H1 (cell line): ENCODE results near the gene CPM. TPM values are rescaled to one million over a fixed set of nuclear protein-coding genes. Genes with fewer than 3 reads are reported as not detected.

Experiments used
- BRCA1 ChIP-seq: IDR thresholded peaks from 2 replicates; pipeline ENCODE4 v1.6.1; 2012; ENCODE audit warnings: low read depth, low read length, improper control_type of control experiment
- CEBPB ChIP-seq: IDR thresholded peaks from 2 replicates; pipeline ENCODE4 v1.6.1; 2012; ENCODE audit warnings: low read depth, low read length
- CHD1 ChIP-seq: IDR thresholded peaks from 2 replicates; pipeline ENCODE4 v1.6.1; 2012; ENCODE audit warnings: low read depth, low read length, improper control_type of control experiment
- CHD7 ChIP-seq: fragments of 300-600 bp; sonication (generic); IDR thresholded peaks from 2 replicates; pipeline ENCODE4 v1.7.1; 2012; ENCODE audit warnings: low read length, moderate library complexity, mild to moderate bottlenecking, inconsistent platforms; ENCODE audit not compliant: insufficient replicate concordance
- CTCF ChIP-seq, 3 experiments: IDR thresholded peaks; 1 replicate in 2 of 3; 2 replicates in 1 of 3; pipeline versions ENCODE4 v1.5.1 to v1.6.1; 2011; ENCODE audit warnings: low read length in 3 of 3, mild to moderate bottlenecking in 3 of 3, inconsistent platforms in 2 of 3, low read depth in 1 of 3, moderate library complexity in 1 of 3; ENCODE audit not compliant: insufficient read depth in 1 of 3; ENCODE audit errors: control extremely low read depth in 1 of 3
- E2F6 ChIP-seq: IDR thresholded peaks from 2 replicates; pipeline ENCODE4 v1.6.1; 2012; ENCODE audit warnings: inconsistent platforms
- RAD21 ChIP-seq, 2 experiments: IDR thresholded peaks in 1 of 2; conservative IDR thresholded peaks in 1 of 2; 2 replicates each; pipeline ENCODE4 v1.6.1; 2011; ENCODE audit warnings: low read depth in 2 of 2, low read length in 2 of 2, improper control_type of control experiment in 1 of 2, inconsistent platforms in 1 of 2, mild to moderate bottlenecking in 1 of 2, moderate library complexity in 1 of 2
- RFX5 ChIP-seq: IDR thresholded peaks from 2 replicates; pipeline ENCODE4 v1.6.1; 2011; ENCODE audit warnings: low read depth, low read length, improper control_type of control experiment, borderline replicate concordance
- SP1 ChIP-seq: IDR thresholded peaks from 2 replicates; pipeline ENCODE4 v1.6.1; 2011; ENCODE audit warnings: low read depth, low read length
- polyA plus RNA-seq, 7 experiments: library from polyadenylated mRNA; depleted of rRNA in 3 of 7; stranded (reverse) in 5 of 7; unstranded in 2 of 7; fragments of >200 nt in 5 of 7; fragments of 200-250 nt in 2 of 7; gene quantifications; 1 replicate in 5 of 7; 2 replicates in 1 of 7; 4 replicates in 1 of 7; pipeline versions ENCODE4 v1.2.1 to v1.2.3, GENCODE V29; 2011 to 2013; ENCODE audit warnings: missing spikeins in 2 of 7, mixed read lengths in 2 of 7
- total RNA-seq: library from RNA; stranded (reverse); fragmentation: NEBNext Ultra II Directional; extraction: Animal tissue kit (Norgen Biotek cat#: 25700); gene quantifications from 2 replicates; pipeline ENCODE4 v1.2.1, GENCODE V29; 2021

Gene CPM
- total and polyA plus RNA-seq, 2 of the 8 experiments (the other 6 are each of a cell fraction or from before 2014, with no cell fraction given): 0.33 to 3.1 TPM

DNA sequence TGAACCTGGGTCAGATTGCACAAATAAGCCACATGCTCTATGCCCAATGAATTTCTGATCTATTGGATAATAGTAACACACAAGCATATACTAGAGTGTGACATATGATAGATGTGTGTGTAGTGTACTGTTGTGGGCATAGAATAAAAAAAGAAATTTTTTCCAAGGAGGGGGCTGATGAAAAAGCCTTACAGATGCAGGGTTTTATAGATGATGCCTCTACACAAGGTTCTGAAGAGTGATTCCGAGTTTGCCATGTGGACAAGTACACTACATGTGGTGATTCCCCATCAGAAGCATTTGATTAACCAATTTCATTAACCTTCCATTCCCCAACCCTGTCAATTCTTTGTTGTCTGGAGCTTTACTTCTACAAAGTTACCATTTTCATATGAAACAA lies 45.3 kb downstream of the CPM start (continued):
- TF ChIP-seq CHD7: no peak
- no peak for TF ChIP-seq E2F6
- no peak for TF ChIP-seq RFX5
- TF ChIP-seq CHD1: no peak
- TF ChIP-seq SP1: no peak
- no peak for TF ChIP-seq RAD21 (IDR thresholded peaks at IDR 0.05 in 1 of 2, conservative IDR thresholded peaks at IDR 0.05 in 1 of 2; ENCODE audit: low read depth in 2 of 2, low read length in 2 of 2)
- no peak for TF ChIP-seq CTCF (IDR thresholded peaks at IDR 0.05; ENCODE audit: control extremely low read depth in 1 of 3, insufficient read depth in 1 of 3, low read depth in 1 of 3, low read length in 3 of 3)
- no peak for TF ChIP-seq CEBPB
- no peak for TF ChIP-seq BRCA1
